Fibroblast of skin of right quadriceps (primary cell): Measurements from ENCODE around the gene GPRC5D.
A peak's percentile ranks its signal among the peaks of the same experiment; 100 is the strongest.

Experiments used
- DNase-seq: peaks from one replicate; pipeline ENCODE4 v3.0.0-alpha.2; 2013

The GPRC5D gene

DNA sequence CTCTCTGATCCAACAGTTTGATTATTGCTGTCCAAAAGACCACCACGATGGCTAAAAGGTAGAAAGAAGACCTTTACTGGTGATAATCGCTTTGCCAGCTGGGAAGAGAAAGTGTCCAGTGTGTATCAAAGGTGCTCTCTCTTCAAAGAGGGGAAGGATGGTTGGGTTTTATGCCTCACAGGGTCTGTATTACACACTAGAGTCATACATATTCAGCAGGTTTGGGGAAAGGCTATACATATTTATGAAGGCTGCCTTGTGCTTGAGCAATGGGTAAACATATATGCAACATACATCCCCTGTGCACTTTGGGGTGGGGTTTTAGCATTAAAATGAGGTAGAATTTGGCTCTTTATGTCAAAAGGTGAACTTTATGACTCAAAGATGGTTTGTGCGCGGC, 18.2 kb downstream of the GPRC5D start:
- no peak for DNase-seq

DNA sequence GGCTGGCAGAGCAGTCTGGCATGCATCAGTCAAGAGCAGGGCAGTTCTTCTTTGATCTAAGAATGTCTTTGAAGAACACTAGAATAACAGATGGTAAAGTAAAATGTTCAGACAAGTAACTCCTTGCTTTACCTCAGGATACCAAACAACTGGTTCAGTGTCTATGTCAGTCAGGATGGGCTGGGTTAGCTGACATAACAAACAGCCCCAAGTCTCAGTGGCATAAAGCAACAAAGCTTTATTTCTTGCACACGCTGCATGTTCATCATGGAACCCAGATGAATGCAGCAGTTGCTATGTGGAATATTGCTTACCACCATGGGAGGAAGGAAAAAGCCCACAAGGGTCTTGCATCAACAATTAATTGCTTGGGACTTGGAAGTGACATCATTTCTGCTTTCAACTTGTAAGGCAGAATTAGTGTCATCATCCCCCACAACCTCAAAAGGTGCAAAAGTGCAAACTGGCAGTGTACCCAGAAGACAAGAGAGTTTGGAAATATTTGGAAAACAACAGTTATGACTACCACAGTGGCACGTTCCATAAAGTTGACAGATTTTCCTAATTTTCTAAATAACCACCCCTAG, 21.2 kb downstream of the GPRC5D start:
- DNase-seq, result no peak

DNA sequence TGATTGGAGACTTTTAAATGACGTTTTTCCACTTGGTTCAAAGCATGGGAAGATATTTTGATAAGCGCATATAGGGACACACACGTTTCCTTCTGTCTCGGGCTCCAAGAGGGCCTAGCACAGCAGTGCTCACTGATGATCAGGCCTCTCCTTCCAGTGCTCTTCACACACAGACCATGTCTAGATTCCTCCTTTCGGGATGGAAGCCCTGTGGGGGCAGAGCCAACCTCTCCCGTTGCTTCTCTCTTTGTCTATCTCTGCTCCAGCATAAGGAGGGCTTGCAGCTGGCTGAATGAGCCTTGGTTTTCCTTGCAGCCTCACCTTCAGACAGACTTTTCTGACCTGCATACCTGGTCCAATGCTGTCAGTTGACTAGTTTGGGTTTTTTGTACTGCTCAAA, 22.3 kb downstream of the GPRC5D start:
- DNase-seq, result no peak

DNA sequence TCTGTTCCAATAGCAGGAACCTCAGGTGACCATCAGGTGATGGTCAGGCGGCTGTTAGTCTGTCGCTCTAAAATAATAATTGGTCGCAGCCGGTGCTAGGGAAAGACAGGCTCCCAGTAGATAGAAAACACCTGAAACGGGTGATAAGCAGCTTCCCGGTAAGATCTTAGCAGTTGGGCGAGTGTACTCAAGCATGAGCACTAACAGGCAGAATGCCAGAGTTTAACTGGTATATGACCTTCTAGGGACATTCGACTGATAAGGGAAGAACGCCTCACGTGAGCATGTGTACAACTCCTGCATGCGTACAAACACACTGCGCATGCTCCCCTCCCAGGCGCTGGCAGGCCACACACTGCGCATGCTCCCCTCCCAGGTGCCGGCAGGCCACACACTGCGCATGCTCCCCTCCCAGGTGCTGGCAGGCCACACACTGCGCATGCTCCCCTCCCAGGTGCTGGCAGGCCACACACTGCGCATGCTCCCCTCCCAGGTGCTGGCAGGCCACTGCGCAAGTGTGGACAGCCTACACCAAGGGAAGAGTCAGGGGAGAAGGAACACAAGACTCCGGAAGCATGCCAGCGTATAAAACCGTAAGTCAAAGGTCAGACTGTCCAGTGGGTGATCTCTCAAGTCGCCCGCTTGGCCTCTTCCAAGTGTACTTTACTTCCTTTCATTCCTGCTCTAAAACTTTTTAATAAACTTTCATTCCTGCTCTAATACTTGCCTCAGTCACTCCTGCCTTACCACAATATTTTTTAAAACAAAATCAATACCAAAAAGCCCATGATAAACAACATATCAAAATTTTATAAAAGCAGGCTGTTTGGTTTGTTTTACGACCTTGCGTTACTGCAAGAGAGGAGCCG, 24.5 kb downstream of the GPRC5D start:
- DNase-seq, result peak; percentile 60

DNA sequence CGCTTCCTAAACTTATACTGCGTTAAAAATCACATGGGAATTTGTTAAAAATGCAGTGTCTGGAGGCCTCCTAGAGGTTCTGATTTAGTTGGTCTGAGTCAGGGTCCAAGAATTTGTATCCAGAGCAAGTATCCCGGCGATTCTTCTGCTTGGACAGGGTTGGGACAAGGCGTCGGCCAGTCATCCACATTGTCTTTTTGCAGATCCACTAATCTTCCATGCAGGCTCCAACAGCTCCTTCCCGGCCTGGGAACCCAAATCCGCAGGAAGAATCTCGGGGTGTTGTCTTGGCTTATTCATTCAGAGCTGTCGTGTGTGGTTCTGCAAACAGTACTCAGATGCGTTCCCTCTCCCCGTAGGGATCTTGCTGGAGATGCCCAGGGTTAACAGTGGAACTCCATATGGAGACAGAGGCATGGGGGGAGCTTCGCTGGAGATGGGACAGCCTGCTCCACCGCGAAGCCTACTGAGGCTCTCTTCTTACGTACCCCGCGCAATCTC, 25.3 kb downstream of the GPRC5D start:
- DNase-seq, result peak; percentile 51

DNA sequence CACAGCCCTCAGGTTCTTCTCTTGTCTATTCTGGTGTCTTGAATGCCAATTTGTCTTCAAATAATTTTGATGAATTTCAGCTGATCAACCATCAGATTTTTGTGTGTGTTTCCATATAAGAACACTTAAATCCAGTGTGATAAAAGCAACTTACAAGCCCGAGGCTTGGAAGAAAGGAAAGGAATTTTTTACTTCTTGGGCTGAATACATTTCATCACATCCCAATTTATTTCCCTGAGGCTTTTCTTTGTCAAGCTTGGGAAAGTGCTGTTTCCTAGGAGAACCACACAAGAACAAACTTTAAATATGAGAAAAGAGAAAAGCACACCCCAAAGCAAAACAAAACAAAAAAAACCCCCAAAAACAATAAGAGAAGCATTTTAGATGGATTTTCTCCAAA, 26.6 kb downstream of the GPRC5D start:
- no peak for DNase-seq

DNA sequence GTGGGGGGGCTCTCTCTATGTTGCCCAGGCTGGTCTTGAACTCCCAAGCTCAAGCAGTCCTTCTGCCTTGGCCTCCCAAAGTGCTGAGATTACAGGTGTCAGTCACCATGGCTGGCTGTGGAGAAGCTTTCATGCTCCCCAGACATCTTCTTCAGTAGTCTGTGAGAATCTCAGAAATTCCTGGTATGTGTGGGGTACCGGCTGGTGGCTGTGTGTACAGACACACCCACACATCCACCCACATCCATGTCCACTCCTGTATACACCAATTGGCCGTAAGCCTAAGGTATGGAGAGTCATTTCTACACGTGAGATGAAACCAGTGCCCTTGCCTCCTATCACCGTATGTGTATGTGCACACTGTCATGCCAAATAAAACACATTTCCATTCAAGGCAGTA, 27.8 kb downstream of the GPRC5D start:
- DNase-seq, result no peak

DNA sequence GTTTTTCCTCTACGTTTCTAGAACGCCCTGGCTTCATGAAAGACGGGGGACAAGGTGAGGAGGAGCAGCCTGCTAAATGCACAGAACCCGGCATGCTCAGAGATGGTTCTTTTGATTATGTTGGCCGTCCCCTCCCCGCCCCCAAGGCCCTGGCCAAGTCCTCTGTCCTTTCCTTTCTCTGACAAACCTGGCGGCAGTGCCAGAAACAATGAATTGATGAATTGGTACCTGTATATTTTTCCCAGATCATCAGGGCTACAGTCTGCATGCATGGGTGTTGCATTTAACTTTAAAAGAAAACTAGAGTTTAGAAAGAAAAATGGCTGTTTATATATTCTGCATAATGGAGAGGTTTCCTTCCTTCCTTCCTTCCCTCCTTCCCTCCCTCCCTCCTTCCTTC, 29.0 kb downstream of the GPRC5D start:
- no peak for DNase-seq

DNA sequence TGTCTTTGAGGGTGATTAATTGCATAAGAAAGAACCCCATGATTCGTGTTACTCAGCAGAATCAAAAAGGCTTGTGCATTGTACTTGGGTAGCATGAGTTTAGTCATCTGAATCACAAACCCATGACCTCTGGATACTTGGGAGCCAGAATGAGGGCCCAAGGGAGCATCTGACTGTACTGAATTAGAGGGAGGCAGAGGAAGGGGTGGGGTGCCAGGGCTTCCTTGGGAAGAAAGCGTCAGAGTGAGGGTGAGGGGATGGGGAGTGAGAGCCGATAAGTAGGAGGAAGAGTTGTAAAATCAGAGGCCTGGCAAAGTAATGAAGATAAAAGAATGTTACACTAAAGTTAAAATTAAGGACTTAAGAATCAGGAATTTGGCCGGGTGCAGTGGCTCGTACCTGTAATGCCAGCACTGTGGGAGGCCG, 29.8 kb downstream of the GPRC5D start:
- DNase-seq, result peak; percentile 63

DNA sequence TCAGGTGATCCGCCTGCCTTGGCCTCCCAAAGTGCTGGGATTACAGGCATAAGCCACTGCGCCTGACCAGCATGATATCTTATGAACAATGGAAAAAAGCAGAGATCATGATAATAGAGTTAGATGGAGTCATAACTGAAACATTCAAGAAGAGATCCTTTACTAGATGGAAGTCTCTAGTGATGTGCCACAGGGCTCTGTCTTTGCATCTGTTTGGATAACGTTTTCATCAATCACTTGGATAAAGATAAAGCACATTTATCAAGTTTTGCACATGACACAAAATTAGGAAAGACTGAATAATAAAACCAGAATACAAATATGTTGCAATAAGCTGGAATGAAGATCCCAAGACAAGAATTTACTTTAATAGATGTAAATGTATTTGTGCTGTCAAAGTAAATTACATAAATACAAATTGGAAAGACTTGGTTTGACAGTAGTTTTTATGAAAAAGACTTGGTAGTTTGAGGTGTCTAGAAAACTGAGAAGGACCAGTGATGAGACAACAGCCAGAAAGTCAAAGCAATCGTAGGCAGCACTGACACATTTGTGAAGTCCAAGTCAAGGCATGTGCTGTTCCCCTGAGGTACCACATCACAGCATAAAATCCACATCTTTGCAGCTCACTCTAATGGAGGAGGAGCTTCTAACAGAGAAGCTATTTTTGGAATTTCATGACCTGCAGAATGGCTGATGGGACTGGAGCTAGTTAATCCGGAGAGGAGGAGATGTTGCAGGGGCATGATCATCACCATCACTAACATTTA, 32.1 kb downstream of the GPRC5D start:
- peak; percentile 29 for DNase-seq

DNA sequence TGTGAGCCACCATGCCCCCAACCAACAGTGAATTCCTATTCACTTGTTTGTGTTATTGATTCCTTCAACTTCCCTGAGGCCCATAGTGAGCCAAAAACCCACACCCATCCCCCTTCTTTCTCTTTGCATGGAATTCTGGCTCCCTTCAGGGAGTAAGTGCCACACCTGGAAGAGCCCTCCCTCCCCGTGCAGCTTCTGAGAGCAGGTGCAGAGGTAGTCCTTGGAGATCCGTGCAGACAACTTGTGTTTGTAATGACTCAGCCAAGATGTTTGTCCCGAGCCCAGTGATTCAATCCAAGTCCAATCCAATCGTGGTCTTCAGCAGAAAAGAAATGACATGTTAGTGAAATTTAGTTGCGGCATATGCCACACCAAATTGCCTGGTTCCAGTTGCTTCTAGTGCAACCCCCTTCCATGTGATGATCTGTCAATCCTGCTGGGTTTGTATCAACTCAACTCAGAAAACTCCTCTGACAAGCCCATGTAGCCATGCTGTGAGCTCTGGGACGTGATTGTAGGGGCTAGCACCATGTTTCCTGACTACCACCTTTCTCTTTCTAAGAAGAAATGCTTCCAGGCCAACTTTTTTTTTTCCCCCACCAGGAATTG, 33.1 kb downstream of the GPRC5D start:
- DNase-seq, result no peak

DNA sequence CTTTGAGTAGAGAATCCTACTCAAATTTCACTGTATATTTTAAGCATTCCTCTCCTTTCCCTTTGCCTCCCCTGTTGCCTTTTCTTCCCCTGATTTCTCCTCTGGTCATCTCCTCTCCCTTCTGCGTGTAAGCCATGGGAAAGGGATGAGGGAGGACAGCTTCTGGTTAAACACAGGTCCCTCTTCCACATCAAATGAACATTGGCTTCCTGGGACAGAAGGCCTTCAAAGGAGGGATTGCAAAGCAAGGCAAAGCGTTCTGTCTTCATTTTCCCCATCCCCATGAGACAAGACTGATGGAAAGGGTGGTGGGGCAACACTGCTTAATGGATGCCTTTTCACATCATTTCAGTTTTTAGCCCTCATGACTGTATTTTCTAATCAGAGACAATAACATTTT, 34.5 kb downstream of the GPRC5D start:
- no peak for DNase-seq

DNA sequence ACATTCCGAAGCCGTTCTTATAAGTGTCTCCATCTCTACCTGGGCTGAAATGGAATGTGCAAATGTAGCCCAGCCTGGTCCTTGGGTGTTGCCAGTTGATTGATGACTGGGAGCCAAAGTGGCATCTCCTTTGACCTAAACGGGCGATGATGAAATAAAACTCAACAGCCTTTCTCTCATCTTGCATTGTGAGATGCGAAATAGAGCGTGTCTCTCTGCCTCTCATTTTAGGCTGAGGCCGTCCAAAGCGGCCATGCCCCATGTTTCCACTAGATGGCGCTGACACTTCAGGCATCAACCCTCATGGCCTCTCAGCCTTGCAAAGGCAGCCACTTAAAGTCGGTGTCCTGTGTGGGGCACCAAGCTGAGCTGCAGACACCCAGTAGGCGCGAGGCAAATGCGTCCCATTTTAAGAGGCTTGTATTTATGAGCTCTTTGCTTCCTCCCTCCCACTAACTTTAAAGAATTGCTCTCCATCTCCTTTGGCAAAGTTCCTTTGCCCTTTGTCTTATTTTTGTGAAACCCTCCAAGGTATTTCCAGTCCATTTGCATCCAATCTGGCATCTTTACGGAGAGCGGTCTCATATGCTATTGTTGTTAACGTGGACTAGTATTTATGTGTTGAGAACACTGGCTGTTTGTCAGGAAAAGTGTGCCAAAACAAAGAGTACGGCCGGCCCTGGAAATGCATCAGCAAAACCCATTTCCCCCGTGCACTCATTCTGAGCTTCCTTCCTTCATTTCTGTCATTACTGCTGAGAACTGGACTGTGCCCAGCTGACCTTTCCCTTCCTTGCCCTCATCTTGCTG, 35.6 kb downstream of the GPRC5D start:
- DNase-seq, result peak; percentile 76

DNA sequence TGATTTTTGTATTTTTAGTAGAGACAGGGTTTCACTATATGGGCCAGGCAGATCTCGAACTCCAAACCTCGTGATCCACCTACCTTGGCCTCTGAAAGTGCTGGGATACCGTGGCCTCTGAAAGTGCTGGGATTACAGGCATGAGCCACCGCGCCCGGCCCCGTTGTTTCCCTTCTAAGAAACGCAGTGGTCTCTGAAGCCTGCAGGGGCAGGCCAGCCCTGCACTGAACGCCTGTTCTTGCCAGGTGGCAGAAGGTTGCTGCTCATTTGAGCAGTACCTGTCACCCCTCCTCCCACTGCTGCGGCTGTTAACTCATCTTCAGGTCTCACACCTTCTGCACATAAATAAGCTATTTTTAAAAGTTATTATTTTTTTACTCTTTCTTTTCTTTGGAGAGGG, 36.3 kb downstream of the GPRC5D start:
- DNase-seq, result no peak

DNA sequence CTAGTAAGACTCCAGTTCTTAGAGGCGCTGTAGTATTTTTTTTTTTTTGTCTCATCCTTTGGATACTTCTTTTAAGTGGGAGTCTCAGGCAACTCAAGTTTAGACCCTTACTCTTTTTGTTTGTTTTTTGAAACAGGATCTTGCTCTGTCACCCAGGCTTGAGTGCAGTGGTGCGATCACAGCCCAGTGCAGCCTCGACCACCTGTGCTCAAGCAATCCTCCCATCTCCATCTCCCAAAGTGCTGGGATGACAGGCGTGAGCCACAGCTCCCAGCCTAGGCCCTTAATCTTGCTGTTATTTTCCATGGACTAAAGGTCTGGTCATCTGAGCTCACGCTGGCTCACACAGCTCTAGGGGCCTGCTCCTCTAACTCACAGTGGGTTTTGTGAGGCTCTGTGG, 39.3 kb downstream of the GPRC5D start:
- DNase-seq, result no peak

DNA sequence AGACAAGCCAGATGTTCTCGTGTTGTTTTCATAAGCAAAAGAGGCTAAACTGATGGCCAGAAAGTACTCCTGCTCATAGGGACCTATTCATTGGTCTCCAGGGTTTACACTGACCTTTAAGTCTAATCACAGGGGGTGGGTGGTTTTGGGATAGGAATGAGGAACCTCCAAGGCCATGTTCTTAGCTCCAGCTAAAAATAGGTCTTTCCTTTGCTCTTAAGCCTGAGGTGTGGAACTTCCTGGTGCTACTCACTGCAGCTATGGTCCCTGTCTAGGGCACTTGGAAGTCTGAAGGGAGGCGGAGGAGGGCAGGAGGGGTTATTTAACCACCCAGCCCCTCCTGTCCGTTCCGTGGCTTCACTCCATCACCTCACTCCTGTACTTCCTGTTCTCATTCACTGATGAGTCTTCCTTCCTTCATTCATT, 42.0 kb downstream of the GPRC5D start:
- DNase-seq, result no peak

DNA sequence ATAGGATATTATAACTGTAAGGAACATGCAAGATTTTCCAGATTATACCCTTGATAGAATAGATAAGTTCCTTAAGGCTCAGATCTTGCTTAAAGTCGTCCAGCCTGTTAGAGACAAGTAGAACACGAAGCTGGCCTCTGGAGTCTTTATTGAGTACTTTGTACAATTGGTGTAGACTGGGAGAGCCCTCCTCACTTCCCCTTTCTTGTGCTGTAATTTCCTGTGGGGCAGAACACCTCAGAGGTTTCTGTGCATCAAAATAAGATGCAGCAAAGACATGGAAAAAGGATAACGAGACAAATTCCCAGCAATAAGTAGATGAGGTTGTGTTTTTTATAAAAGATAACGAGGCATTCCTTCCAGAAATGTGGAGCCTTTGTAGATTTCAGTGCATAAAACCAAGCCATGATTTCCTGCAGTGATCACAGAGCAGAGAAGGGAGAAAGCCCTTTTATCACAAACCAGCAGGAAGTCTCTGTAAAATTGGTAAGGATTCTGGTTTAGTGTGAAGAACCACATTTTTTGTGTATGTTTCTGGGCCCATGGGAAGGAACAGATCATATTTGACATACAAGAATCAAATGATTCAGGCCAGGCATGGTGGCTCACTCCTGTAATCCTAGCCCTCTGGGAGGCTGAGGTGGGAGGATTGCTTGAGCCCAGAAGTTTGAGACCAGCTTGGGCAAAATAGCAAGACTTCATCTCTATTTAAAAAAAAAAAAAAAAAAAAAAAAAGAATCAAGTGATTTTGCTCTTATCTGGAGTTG, 42.6 kb downstream of the GPRC5D start:
- DNase-seq, result no peak

DNA sequence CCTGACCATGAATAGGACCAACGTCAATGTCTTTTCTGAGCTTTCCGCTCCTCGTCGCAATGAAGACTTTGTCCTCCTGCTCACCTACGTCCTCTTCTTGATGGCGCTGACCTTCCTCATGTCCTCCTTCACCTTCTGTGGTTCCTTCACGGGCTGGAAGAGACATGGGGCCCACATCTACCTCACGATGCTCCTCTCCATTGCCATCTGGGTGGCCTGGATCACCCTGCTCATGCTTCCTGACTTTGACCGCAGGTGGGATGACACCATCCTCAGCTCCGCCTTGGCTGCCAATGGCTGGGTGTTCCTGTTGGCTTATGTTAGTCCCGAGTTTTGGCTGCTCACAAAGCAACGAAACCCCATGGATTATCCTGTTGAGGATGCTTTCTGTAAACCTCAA, 43.3 kb downstream of the GPRC5D start:
- no peak for DNase-seq

DNA sequence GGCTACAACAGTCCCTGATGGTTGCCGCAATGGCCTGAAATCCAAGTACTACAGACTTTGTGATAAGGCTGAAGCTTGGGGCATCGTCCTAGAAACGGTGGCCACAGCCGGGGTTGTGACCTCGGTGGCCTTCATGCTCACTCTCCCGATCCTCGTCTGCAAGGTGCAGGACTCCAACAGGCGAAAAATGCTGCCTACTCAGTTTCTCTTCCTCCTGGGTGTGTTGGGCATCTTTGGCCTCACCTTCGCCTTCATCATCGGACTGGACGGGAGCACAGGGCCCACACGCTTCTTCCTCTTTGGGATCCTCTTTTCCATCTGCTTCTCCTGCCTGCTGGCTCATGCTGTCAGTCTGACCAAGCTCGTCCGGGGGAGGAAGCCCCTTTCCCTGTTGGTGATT, 43.7 kb downstream of the GPRC5D start:
- no peak for DNase-seq

DNA sequence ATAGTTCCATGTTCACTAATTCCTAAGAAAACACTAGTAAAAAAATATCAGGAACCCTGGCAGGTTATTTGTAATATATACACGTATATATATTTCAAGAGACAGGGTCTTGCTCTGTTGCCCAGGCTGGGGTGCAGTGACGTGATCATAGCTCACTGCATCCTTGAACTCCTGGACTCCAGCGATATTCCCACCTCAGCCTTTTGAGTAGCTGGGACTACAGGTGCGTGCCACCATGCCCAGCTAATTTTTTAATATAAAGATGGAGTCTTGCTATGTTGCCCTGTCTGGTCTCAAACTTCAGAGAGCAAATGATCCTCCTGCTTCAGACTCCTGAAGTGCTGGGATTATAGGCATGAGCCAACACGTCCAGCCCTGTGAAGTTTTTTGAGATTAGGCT, 44.4 kb downstream of the GPRC5D start:
- no peak for DNase-seq
